HG02623 (cell line): ENCODE measurements around the gene RNF166.

Experiments
- ATAC-seq: cut with Tn5 transposase; IDR thresholded peaks from one replicate; pipeline ENCODE4 v1.9.1; 2021; ENCODE audit warnings: moderate library complexity; ENCODE audit not compliant: unreplicated experiment

The RNF166 gene

GRCh38 chr16:88694221-88695087 lies 11.8 kb downstream of the RNF166 start:
- ATAC-seq: no peak

GRCh38 chr16:88693420-88694177 lies 12.6 kb downstream of the RNF166 start:
- ATAC-seq: no peak

GRCh38 chr16:88692861-88693260 lies 13.3 kb downstream of the RNF166 start:
- ATAC-seq: no peak

- ATAC-seq: no peak
These were observed 14.2 kb downstream of the RNF166 start for GRCh38 chr16:88691924-88692560.

GRCh38 chr16:88691129-88691813 lies 14.9 kb downstream of the RNF166 start:
- ATAC-seq: no peak

- no peak for ATAC-seq
These were observed 15.7 kb downstream of the RNF166 start for GRCh38 chr16:88690341-88691128.

GRCh38 chr16:88688013-88688778 lies 18.0 kb downstream of the RNF166 start:
- ATAC-seq: no peak

GRCh38 chr16:88687676-88688012 lies 18.6 kb downstream of the RNF166 start:
- ATAC-seq: no peak

- no peak for ATAC-seq
These were observed 19.0 kb downstream of the RNF166 start for GRCh38 chr16:88687254-88687576.

- ATAC-seq: peak; percentile 64
These were observed 19.6 kb downstream of the RNF166 start, which contains the start of gene SNAI3 for GRCh38 chr16:88686439-88687253. TSS of gene SNAI3 (minus strand) at chr16:88686507. CDS start at chr16:88686406, 101 bp downstream.

GRCh38 chr16:88686062-88686438 lies 20.2 kb downstream of the RNF166 start:
- ATAC-seq: no peak

GRCh38 chr16:88685156-88686061 lies 20.8 kb downstream of the RNF166 start:
- no peak for ATAC-seq

GRCh38 chr16:88684569-88685155 lies 21.5 kb downstream of the RNF166 start:
- no peak for ATAC-seq

GRCh38 chr16:88681709-88682451 lies 24.3 kb downstream of the RNF166 start:
- peak; percentile 61 for ATAC-seq

- no peak for ATAC-seq
These were observed 25.0 kb downstream of the RNF166 start for GRCh38 chr16:88681084-88681680.

- no peak for ATAC-seq
These were observed 25.6 kb downstream of the RNF166 start for GRCh38 chr16:88680554-88681083.
